ENCODE results near the gene BEND3.
"Not testable (repeated sequence)": the region's sequence is repeated elsewhere in the genome, so short reads cannot be mapped to it uniquely, and the experiment has no call there.

BEND3 gene

GRCh38 chr6:107152638-107153430 is 37.5 kb upstream of the BEND3 start:
- H3K27me3 ChIP-seq: no peaks in the 10 kb centered on the region
- no peaks in the 10 kb centered on the region for H3K9me3 ChIP-seq
- no peak overlapping the region for H3K4me3 ChIP-seq
- intact Hi-C loops (cut with DNase I; ENCODE audit: low total_unique reads): no loop called here
- no peak for DNase-seq
- no peak for TF ChIP-seq CTCF (IDR thresholded peaks at IDR 0.05)
- no peaks in the 10 kb centered on the region for H3K4me1 ChIP-seq
- H3K36me3 ChIP-seq: no peaks in the 10 kb centered on the region
- no peak overlapping the region for H3K27ac ChIP-seq

DNA sequence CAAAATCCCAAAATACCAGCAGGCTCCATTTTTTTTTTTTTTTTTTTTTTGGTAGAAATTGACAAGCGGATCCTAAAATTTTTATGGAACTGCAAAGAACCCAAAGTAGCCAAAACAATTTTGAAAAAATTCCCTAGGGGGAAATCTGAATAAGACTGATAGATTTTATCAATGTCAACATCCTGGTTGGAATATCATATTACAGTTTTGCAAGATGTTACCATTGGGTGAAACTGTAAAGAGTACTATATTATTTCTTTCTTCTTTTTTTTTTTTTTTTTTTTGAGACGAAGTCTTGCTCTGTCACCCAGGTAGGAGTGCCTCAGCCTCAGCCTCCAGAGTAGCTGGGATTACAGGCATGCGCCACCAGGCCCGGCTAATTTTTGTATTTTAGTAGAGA is 29.4 kb upstream of the BEND3 start:
- Histone ChIP-seq H3K4me1 (no peaks in the 10 kb centered on the region), H3K9me3 (no peaks in the 10 kb centered on the region), H3K4me3 (no peak overlapping the region), H3K36me3 (no peaks in the 10 kb centered on the region), H3K27me3 (no peaks in the 10 kb centered on the region), H3K27ac (no peak overlapping the region)
- intact Hi-C loops (cut with DNase I; ENCODE audit: low total_unique reads): no loop called here
- DNase-seq: no peak
- no peak for TF ChIP-seq CTCF (IDR thresholded peaks at IDR 0.05)

DNA sequence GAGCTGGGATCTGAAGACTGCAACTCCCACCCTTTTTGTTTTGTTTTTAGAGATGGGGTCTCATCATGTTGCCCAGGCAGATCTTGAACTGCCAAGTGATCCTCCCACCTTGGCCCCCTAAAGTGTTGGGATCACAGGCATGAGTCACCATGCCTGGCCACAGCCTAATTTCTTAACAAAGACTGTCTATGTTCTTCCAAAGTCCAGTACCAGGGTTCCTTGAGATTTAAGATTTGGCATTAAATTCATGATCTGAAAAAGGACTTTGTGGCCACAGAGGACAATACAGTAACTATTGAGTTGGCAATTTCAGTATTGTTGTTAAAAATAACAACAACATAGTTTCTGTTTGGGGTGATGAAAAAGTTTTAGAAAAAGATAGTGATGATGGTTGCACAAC is 28.7 kb upstream of the BEND3 start:
- H3K9me3 ChIP-seq: no peaks in the 10 kb centered on the region
- intact Hi-C loops (cut with DNase I; ENCODE audit: low total_unique reads): no loop called here
- TF ChIP-seq CTCF (IDR thresholded peaks at IDR 0.05): no peak
- no peak for DNase-seq
- no peak overlapping the region for H3K27ac ChIP-seq
- no peak overlapping the region for H3K4me3 ChIP-seq
- H3K36me3 ChIP-seq: no peaks in the 10 kb centered on the region
- H3K4me1 ChIP-seq: no peaks in the 10 kb centered on the region
- H3K27me3 ChIP-seq: no peaks in the 10 kb centered on the region

DNA sequence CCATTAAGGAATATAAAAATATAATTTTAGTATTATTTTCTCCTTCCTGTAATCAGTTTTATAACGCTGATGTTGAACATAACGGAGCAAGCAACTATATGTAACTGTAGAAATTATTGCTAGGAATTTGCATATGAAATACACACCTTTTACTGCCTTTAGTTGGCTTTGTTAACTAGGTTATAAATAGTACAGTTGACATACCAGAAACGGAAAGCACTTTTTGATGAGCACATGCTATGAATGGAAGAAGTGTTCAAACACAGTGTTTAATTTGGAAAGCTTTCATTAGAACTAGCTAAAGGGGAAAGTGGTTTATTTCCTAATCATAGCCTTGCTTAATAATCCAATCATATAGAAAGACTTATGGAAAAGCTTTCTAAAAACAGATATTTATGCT is 25.3 kb upstream of the BEND3 start:
- DNase-seq: no peak
- intact Hi-C loops (cut with DNase I; ENCODE audit: low total_unique reads): no loop called here
- no peak for TF ChIP-seq CTCF (IDR thresholded peaks at IDR 0.05)
- Histone ChIP-seq H3K27me3 (no peaks in the 10 kb centered on the region), H3K4me3 (no peak overlapping the region), H3K27ac (no peak overlapping the region), H3K4me1 (no peaks in the 10 kb centered on the region), H3K36me3 (no peaks in the 10 kb centered on the region), H3K9me3 (no peaks in the 10 kb centered on the region)

DNA sequence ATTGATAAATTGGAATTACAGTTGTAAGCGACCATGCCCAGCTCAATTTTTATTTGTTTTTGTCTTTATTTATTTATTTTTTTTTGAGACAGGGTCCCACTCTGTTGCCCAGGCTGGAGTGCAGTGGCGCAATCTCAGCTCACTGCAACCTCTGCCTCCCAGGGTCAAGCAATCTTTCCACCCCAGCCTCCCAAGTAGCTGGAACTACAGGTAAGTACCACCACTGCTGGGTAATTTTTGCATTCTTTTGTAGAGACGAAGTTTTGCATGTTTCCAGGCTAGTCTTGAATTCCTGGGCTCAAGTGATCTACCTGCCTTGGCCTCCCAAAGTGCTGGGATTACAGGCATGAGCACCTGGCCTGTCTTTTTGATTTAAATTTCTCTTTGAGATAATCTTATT is 21.0 kb upstream of the BEND3 start:
- intact Hi-C loops (cut with DNase I; ENCODE audit: low total_unique reads); H3K36me3 ChIP-seq; H3K27me3 ChIP-seq; DNase-seq; H3K4me3 ChIP-seq; H3K27ac ChIP-seq; H3K4me1 ChIP-seq; H3K9me3 ChIP-seq: not testable (repeated sequence)

GRCh38 chr6:107135048-107135680 is 19.8 kb upstream of the BEND3 start:
- intact Hi-C loops (cut with DNase I; ENCODE audit: low total_unique reads); H3K9me3 ChIP-seq; H3K36me3 ChIP-seq; H3K4me1 ChIP-seq; H3K27me3 ChIP-seq; DNase-seq; H3K27ac ChIP-seq; H3K4me3 ChIP-seq: not testable (repeated sequence)

Measured in tibial artery (tissue), 4 donors.